SK-N-SH treated with all-trans-retinoic acid at 6 μM for 48 hours (cell line): Measurements from ENCODE around the gene CTSF.

Experiments used
- ATAC-seq: fragments of 200-7000 bp; cut with Tn5 transposase; 3 replicates; pipeline ENCODE4 v1.9.1; 2020; ENCODE audit warnings: mild to moderate bottlenecking, moderate library complexity
- ARNTL ChIP-seq: fragments of 450-650 bp; formaldehyde crosslinking; IDR thresholded peaks from 2 replicates; pipeline ENCODE4 v1.5.0; 2020; ENCODE audit warnings: low read depth, mild to moderate bottlenecking, moderate library complexity, borderline replicate concordance
- BACH2 ChIP-seq: fragments of 250-450 bp; sonication (Bioruptor Pico); IDR thresholded peaks from 2 replicates; pipeline ENCODE4 v1.9.0; 2021; ENCODE audit warnings: mild to moderate bottlenecking, borderline replicate concordance
- CREB5 ChIP-seq: fragments of 250-450 bp; sonication (Bioruptor Pico); IDR thresholded peaks from 2 replicates; pipeline ENCODE4 v1.5.1; 2020; ENCODE audit warnings: low read depth, mild to moderate bottlenecking, moderate library complexity
- CSDC2 ChIP-seq: fragments of 250-450 bp; sonication (Bioruptor Pico); IDR thresholded peaks from 2 replicates; pipeline ENCODE4 v1.5.0; 2020; ENCODE audit warnings: mild to moderate bottlenecking, moderate library complexity
- CSRNP3 ChIP-seq: fragments of 250-450 bp; sonication (Bioruptor Pico); IDR thresholded peaks from 2 replicates; pipeline ENCODE4 v1.5.1; 2021; ENCODE audit warnings: mild to moderate bottlenecking, moderate library complexity
- ESRRG ChIP-seq: fragments of 250-450 bp; sonication (Bioruptor Pico); IDR thresholded peaks from 2 replicates; pipeline ENCODE4 v1.6.1; 2021; ENCODE audit warnings: mild to moderate bottlenecking
- GLIS3 ChIP-seq: fragments of 250-450 bp; sonication (Bioruptor Pico); IDR thresholded peaks from 2 replicates; pipeline ENCODE4 v1.5.0; 2020; ENCODE audit warnings: mild to moderate bottlenecking, moderate library complexity
- ISL1 ChIP-seq: fragments of 250-450 bp; sonication (Bioruptor Pico); IDR thresholded peaks from 2 replicates; pipeline ENCODE4 v2.1.2; 2022; ENCODE audit warnings: mild to moderate bottlenecking, moderate library complexity
- OSR1 ChIP-seq: fragments of 250-450 bp; sonication (Bioruptor Pico); IDR thresholded peaks from 2 replicates; pipeline ENCODE4 v1.8.0; 2022; ENCODE audit warnings: moderate library complexity, mild to moderate bottlenecking, inconsistent platforms
- PATZ1 ChIP-seq: fragments of 250-450 bp; sonication (Bioruptor Pico); IDR thresholded peaks from 2 replicates; pipeline ENCODE4 v1.8.0; 2020; ENCODE audit warnings: mild to moderate bottlenecking, moderate library complexity, borderline replicate concordance
- PPARA ChIP-seq: fragments of 250-450 bp; sonication (Bioruptor Pico); IDR thresholded peaks from 2 replicates; pipeline ENCODE4 v1.5.0; 2020; ENCODE audit warnings: mild to moderate bottlenecking, borderline replicate concordance
- RARB ChIP-seq: fragments of 250-450 bp; sonication (Bioruptor Pico); IDR thresholded peaks from 2 replicates; pipeline ENCODE4 v1.8.0; 2021; ENCODE audit warnings: mild to moderate bottlenecking, moderate library complexity
- SNAI2 ChIP-seq: fragments of 250-450 bp; sonication (Bioruptor Pico); IDR thresholded peaks from 2 replicates; pipeline ENCODE4 v1.5.0; 2020; ENCODE audit warnings: mild to moderate bottlenecking, moderate library complexity
- TCF4 ChIP-seq: fragments of 250-450 bp; sonication (Bioruptor Pico); IDR thresholded peaks from 2 replicates; pipeline ENCODE4 v1.8.0; 2021; ENCODE audit warnings: mild to moderate bottlenecking, moderate library complexity, borderline replicate concordance
- TOX ChIP-seq: fragments of 250-450 bp; sonication (Bioruptor Pico); IDR thresholded peaks from 2 replicates; pipeline ENCODE4 v1.8.0; 2021; ENCODE audit warnings: mild to moderate bottlenecking, moderate library complexity, borderline replicate concordance
- ZC3H10 ChIP-seq: fragments of 250-450 bp; sonication (Bioruptor Pico); IDR thresholded peaks from 2 replicates; pipeline ENCODE4 v1.5.1; 2021; ENCODE audit warnings: mild to moderate bottlenecking, moderate library complexity
- ZFP3 ChIP-seq: fragments of 250-450 bp; sonication (Bioruptor Pico); IDR thresholded peaks from 2 replicates; pipeline ENCODE4 v1.5.0; 2020; ENCODE audit warnings: mild to moderate bottlenecking, moderate library complexity
- ZFP30 ChIP-seq: fragments of 450-650 bp; formaldehyde crosslinking; IDR thresholded peaks from 2 replicates; pipeline ENCODE4 v1.5.0; 2022; ENCODE audit warnings: mild to moderate bottlenecking, moderate library complexity
- ZNF565 ChIP-seq: fragments of 450-650 bp; formaldehyde crosslinking; conservative IDR thresholded peaks from 2 replicates; pipeline ENCODE4 v1.5.0; 2020; ENCODE audit warnings: low read depth, mild to moderate bottlenecking, moderate library complexity
- ZNF8 ChIP-seq: fragments of 450-650 bp; formaldehyde crosslinking; IDR thresholded peaks from 2 replicates; pipeline ENCODE4 v1.5.0; 2020; ENCODE audit warnings: mild to moderate bottlenecking, moderate library complexity
- TF ChIP-seq, protein P1 (sequence below): fragments of 250-450 bp; sonication (Bioruptor Pico); IDR thresholded peaks from 2 replicates; pipeline ENCODE4 v1.8.0; 2021; ENCODE audit warnings: low read depth, mild to moderate bottlenecking, moderate library complexity, borderline replicate concordance

The CTSF gene

DNA sequence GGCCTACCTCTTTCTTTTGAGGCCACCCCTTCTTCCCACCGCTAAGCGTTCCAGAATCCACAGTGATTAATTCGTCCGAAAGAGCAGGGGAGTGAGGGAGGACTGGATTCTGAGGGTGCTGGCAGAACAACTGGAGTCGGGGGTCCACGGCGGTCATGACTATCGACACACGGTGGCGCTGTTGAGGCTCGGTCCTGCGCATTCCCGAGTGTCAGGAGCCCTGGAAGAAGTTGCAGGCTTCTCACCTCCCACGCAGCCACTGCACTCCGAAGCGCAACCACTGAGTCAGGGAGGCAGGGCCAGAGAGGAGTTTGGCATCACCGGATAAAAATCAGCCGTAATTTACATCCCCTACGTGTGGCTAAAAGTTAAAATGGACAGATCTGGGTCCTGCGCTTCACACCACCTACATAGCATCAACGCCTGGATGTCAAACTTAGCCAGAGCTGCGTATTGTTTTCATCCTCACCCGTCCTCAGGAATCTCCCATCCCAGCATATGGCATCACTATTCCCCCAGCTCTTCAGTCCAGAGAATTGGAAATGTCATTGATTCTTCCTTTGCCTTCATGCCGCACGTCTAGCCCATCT lies 10.7 kb upstream of the CTSF start:
- peak; percentile 96 for ATAC-seq
- TF ChIP-seq BACH2 (CRISPR knock-in tag) (no peak), PATZ1 (CRISPR knock-in tag) (no peak), ZNF8 (CRISPR knock-in tag) (no peak), TCF4 (CRISPR knock-in tag) (no peak), CSDC2 (CRISPR knock-in tag) (no peak), ZC3H10 (CRISPR knock-in tag) (no peak), OSR1 (CRISPR knock-in tag) (no peak), ARNTL (CRISPR knock-in tag) (no peak)
- TF ChIP-seq, protein P1, sequence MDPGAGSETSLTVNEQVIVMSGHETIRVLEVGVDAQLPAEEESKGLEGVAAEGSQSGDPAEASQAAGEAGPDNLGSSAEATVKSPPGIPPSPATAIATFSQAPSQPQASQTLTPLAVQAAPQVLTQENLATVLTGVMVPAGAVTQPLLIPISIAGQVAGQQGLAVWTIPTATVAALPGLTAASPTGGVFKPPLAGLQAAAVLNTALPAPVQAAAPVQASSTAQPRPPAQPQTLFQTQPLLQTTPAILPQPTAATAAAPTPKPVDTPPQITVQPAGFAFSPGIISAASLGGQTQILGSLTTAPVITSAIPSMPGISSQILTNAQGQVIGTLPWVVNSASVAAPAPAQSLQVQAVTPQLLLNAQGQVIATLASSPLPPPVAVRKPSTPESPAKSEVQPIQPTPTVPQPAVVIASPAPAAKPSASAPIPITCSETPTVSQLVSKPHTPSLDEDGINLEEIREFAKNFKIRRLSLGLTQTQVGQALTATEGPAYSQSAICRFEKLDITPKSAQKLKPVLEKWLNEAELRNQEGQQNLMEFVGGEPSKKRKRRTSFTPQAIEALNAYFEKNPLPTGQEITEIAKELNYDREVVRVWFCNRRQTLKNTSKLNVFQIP (CRISPR knock-in tag): no peak

- TF ChIP-seq TCF4 (CRISPR knock-in tag) (no peak), CREB5 (CRISPR knock-in tag) (no peak), OSR1 (CRISPR knock-in tag) (no peak), GLIS3 (CRISPR knock-in tag) (no peak), BACH2 (CRISPR knock-in tag) (no peak), ZNF565 (no peak), CSDC2 (CRISPR knock-in tag) (no peak), ESRRG (CRISPR knock-in tag) (no peak), ISL1 (CRISPR knock-in tag) (no peak), ZNF8 (CRISPR knock-in tag) (no peak), PPARA (CRISPR knock-in tag) (no peak), SNAI2 (no peak), ZFP30 (CRISPR knock-in tag) (no peak), ZFP3 (CRISPR knock-in tag) (no peak), ZC3H10 (CRISPR knock-in tag) (no peak), RARB (CRISPR knock-in tag) (no peak)
- TF ChIP-seq, protein P1 (CRISPR knock-in tag): no peak
- ATAC-seq: no peak
Measured at GRCh38 chr11:66570850-66571180, 2.4 kb upstream of the CTSF start.

DNA sequence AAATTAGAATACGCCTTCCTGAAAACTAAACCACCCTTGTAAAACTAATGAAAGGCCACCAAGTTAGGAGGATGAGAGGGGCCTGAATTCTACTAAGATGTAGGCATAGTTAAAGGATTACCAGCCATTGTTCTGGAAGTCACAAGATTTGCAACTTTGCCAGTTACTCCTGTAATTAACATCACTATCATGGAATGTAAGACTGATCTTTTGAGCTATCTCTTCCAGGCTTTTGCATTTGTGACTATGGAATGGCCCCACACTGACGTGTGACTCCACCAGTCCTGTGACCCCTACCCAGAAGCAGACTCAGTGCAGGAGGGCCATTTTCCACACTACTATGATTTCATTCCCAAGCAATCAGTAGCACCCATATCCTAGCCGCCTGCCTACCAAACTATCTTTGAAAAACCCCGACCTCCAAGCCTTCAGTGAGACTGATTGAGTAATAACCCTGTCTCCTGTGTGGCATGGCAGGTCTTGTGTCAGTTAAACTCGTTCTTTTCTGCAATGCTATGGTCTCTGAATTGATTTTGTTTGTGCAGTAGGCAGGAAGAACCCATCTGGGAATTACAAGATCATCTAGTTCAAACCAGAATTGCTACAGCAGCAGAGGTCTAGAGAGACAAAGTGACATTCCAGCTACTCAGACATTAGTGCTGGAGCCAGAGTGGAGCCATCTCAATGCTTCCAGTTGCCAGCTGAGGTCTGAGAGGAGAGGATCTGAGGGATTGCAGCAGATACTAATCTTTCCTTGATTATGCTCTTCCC lies 1.9 kb upstream of the CTSF start:
- TF ChIP-seq TOX: no peak
- TF ChIP-seq CREB5 (CRISPR knock-in tag): no peak
- TF ChIP-seq, protein P1 (CRISPR knock-in tag): no peak
- TF ChIP-seq CSRNP3 (CRISPR knock-in tag): no peak
- TF ChIP-seq PATZ1 (CRISPR knock-in tag): no peak
- no peak for TF ChIP-seq OSR1 (CRISPR knock-in tag)
- no peak for TF ChIP-seq PPARA (CRISPR knock-in tag)
- no peak for TF ChIP-seq TCF4 (CRISPR knock-in tag)
- ATAC-seq: no peak
